H9 (cell line): ENCODE results near the gene TFG. TPM values are rescaled to one million over a fixed set of nuclear protein-coding genes. Genes with fewer than 3 reads are reported as not detected.

ENCODE experiments used
- DNase-seq: peaks from one replicate; pipeline ENCODE4 v3.0.0-alpha.2; 2017
- H2AFZ ChIP-seq: one replicate; pipeline ENCODE4 v1.6.1; 2013; ENCODE audit warnings: mild to moderate bottlenecking, low read length, control low read depth, moderate library complexity
- H2AK5ac ChIP-seq: 2 replicates; pipeline ENCODE4 v1.6.1; 2013; ENCODE audit warnings: low read length, control low read depth, mixed read lengths; ENCODE audit not compliant: insufficient read length
- H2BK120ac ChIP-seq: one replicate; pipeline ENCODE4 v1.6.1; 2013; ENCODE audit warnings: low read depth, mild to moderate bottlenecking, low read length, control low read depth, inconsistent platforms; ENCODE audit not compliant: poor library complexity, severe bottlenecking
- H2BK12ac ChIP-seq: 2 replicates; pipeline ENCODE4 v1.6.1; 2013; ENCODE audit warnings: low read length, control low read depth, mixed read lengths, low read depth; ENCODE audit not compliant: insufficient read length
- H2BK15ac ChIP-seq: 2 replicates; pipeline ENCODE4 v1.6.1; 2013; ENCODE audit warnings: low read depth, low read length, control low read depth
- H2BK20ac ChIP-seq: one replicate; pipeline ENCODE4 v1.6.1; 2013; ENCODE audit warnings: low read depth, mild to moderate bottlenecking, low read length, control low read depth, inconsistent platforms; ENCODE audit not compliant: poor library complexity, severe bottlenecking
- H2BK5ac ChIP-seq: 2 replicates; pipeline ENCODE4 v1.6.1; 2013; ENCODE audit warnings: low read length, control low read depth, mixed read lengths; ENCODE audit not compliant: insufficient read length
- H3K14ac ChIP-seq: 2 replicates; pipeline ENCODE4 v1.6.1; 2013; ENCODE audit warnings: low read length, control low read depth; ENCODE audit not compliant: insufficient read depth
- H3K18ac ChIP-seq: 2 replicates; pipeline ENCODE4 v1.6.1; 2013; ENCODE audit warnings: low read depth, mild to moderate bottlenecking, mixed read lengths, low read length, control low read depth; ENCODE audit not compliant: insufficient read length
- H3K23ac ChIP-seq: 2 replicates; pipeline ENCODE4 v1.6.1; 2013; ENCODE audit warnings: low read length, control low read depth, mixed read lengths, low read depth; ENCODE audit not compliant: insufficient read length
- H3K23me2 ChIP-seq: 2 replicates; pipeline ENCODE4 v1.6.1; 2013; ENCODE audit warnings: low read depth, mild to moderate bottlenecking, mixed read lengths, low read length, control low read depth; ENCODE audit not compliant: insufficient read length, poor library complexity, severe bottlenecking
- H3K27ac ChIP-seq: 2 replicates; pipeline ENCODE4 v1.5.1; 2013; ENCODE audit warnings: low read length, control low read depth, mixed read lengths, low read depth; ENCODE audit not compliant: insufficient read length
- H3K27me3 ChIP-seq: 2 replicates; pipeline ENCODE4 v1.6.1; 2013; ENCODE audit warnings: low read length, control low read depth, inconsistent platforms; ENCODE audit not compliant: insufficient read depth
- H3K4ac ChIP-seq: 2 replicates; pipeline ENCODE4 v1.6.1; 2013; ENCODE audit warnings: low read depth, mild to moderate bottlenecking, control low read depth, inconsistent platforms, low read length, moderate library complexity
- H3K4me1 ChIP-seq: 2 replicates; pipeline ENCODE4 v1.6.1; 2013; ENCODE audit warnings: low read length, control low read depth, inconsistent platforms; ENCODE audit not compliant: insufficient read depth
- H3K4me2 ChIP-seq: 2 replicates; pipeline ENCODE4 v1.6.1; 2013; ENCODE audit warnings: low read length, control low read depth, mixed read lengths; ENCODE audit not compliant: insufficient read length, insufficient read depth
- H3K56ac ChIP-seq: 2 replicates; pipeline ENCODE4 v1.6.1; 2013; ENCODE audit warnings: low read depth, mild to moderate bottlenecking, mixed read lengths, low read length, control low read depth; ENCODE audit not compliant: insufficient read length
- H3K79me1 ChIP-seq: 2 replicates; pipeline ENCODE4 v1.6.1; 2013; ENCODE audit warnings: low read depth, mild to moderate bottlenecking, moderate library complexity, low read length, control low read depth, inconsistent platforms; ENCODE audit not compliant: insufficient read depth, poor library complexity, severe bottlenecking
- H3K79me2 ChIP-seq: 2 replicates; pipeline ENCODE4 v1.6.1; 2013; ENCODE audit warnings: low read length, control low read depth, inconsistent platforms; ENCODE audit not compliant: insufficient read depth
- H3K9ac ChIP-seq: 2 replicates; pipeline ENCODE4 v1.6.1; 2013; ENCODE audit warnings: low read length, control low read depth, mixed read lengths; ENCODE audit not compliant: insufficient read length; ENCODE audit errors: extremely low read depth
- H3K9me3 ChIP-seq: one replicate; pipeline ENCODE4 v1.6.1; 2013; ENCODE audit warnings: low read depth, low read length, inconsistent platforms; ENCODE audit not compliant: control insufficient read depth
- H3T11ph ChIP-seq: one replicate; pipeline ENCODE4 v1.6.1; 2013; ENCODE audit warnings: mild to moderate bottlenecking, low read length, control low read depth, inconsistent platforms
- H4K20me1 ChIP-seq: one replicate; pipeline ENCODE4 v1.6.1; 2013; ENCODE audit not compliant: control insufficient read depth, insufficient read length, insufficient read depth
- H4K5ac ChIP-seq: 2 replicates; pipeline ENCODE4 v1.6.1; 2013; ENCODE audit warnings: low read depth, mild to moderate bottlenecking, mixed read lengths, low read length, control low read depth; ENCODE audit not compliant: insufficient read length
- H4K8ac ChIP-seq: replicated peaks from 2 replicates; pipeline ENCODE4 v1.6.1; 2013; ENCODE audit warnings: low read length, control low read depth, mixed read lengths, low read depth; ENCODE audit not compliant: insufficient read length
- H4K91ac ChIP-seq: 2 replicates; pipeline ENCODE4 v1.6.1; 2013; ENCODE audit warnings: low read depth, mild to moderate bottlenecking, moderate library complexity, mixed read lengths, low read length, control low read depth; ENCODE audit not compliant: insufficient read length
- H3K27ac Mint-ChIP-seq, 3 experiments: 2 replicates in 2 of 3; 3 replicates in 1 of 3; pipeline ENCODE4 v1.8.0; 2020 to 2021; ENCODE audit warnings: mixed read lengths in 3 of 3, mild to moderate bottlenecking in 1 of 3, moderate library complexity in 1 of 3
- H3K27me3 Mint-ChIP-seq: 2 replicates; pipeline ENCODE4 v1.8.0; 2021; ENCODE audit warnings: low read depth, mild to moderate bottlenecking, moderate library complexity, mixed read lengths
- H3K36me3 Mint-ChIP-seq, 3 experiments: 2 replicates in 2 of 3; 3 replicates in 1 of 3; pipeline ENCODE4 v1.8.0; 2020 to 2021; ENCODE audit warnings: low read depth in 3 of 3, mixed read lengths in 3 of 3; ENCODE audit not compliant: insufficient read depth in 1 of 3
- H3K4me1 Mint-ChIP-seq, 2 experiments: 2 replicates each; pipeline ENCODE4 v1.8.0; 2020; ENCODE audit warnings: mixed read lengths in 2 of 2
- H3K4me3 Mint-ChIP-seq, 2 experiments: 2 replicates in 1 of 2; 3 replicates in 1 of 2; pipeline ENCODE4 v1.8.0; 2020 to 2021; ENCODE audit warnings: mild to moderate bottlenecking in 2 of 2, mixed read lengths in 2 of 2, moderate library complexity in 1 of 2
- H3K9me3 Mint-ChIP-seq, 2 experiments: 2 replicates in 1 of 2; 3 replicates in 1 of 2; pipeline ENCODE4 v1.8.0; 2020; ENCODE audit warnings: mild to moderate bottlenecking in 2 of 2, mixed read lengths in 2 of 2, moderate library complexity in 1 of 2
- CTCF ChIP-seq: fragments of 200-600 bp; sonication (generic); conservative IDR thresholded peaks from 3 replicates; pipeline ENCODE4 v1.8.0; 2021; ENCODE audit warnings: antibody characterized with exemption, mild to moderate bottlenecking
- total RNA-seq: library from RNA; stranded (reverse); gene quantifications from 2 replicates; pipeline ENCODE4 v1.2.1, GENCODE V29; 2021

Gene TFG
- total RNA-seq, 1 experiment from 2014 or later, result 80.7 TPM

- Histone ChIP-seq H3K27me3 (no peaks in the 10 kb centered on the region), H2BK5ac (no peak overlapping the region), H3K79me1 (no peaks in the 10 kb centered on the region), H3K79me2 (no peaks in the 10 kb centered on the region), H3T11ph (no peak overlapping the region), H2BK12ac (no peak overlapping the region), H2AK5ac (no peak overlapping the region), H3K18ac (no peak overlapping the region), H3K14ac (no peak overlapping the region), H3K27ac (no peak overlapping the region), H4K91ac (no peak overlapping the region), H2AFZ (no peak overlapping the region), H2BK15ac (no peak overlapping the region), H4K5ac (no peak overlapping the region), H3K9ac (no peak overlapping the region), H2BK20ac (no peak overlapping the region), H3K4ac (no peak overlapping the region), H4K8ac (no peak overlapping the region), H3K23ac (no peak overlapping the region), H3K4me1 (no peaks in the 10 kb centered on the region), H2BK120ac (no peak overlapping the region), H3K23me2 (no peaks in the 10 kb centered on the region), H4K20me1 (no peaks in the 10 kb centered on the region), H3K9me3 (no peaks in the 10 kb centered on the region), H3K4me2 (no peak overlapping the region), H3K56ac (no peak overlapping the region)
- no peak for TF ChIP-seq CTCF
- no peak overlapping the region for H3K4me3 Mint-ChIP-seq
- H3K4me1 Mint-ChIP-seq, result peaks cover 23 to 29% of the 10 kb centered on the region in 2 experiments
- no peaks in the 10 kb centered on the region for H3K27me3 Mint-ChIP-seq
- H3K27ac Mint-ChIP-seq, result peak overlapping the region in 1 of 3 experiments; percentile 26; a peak in 1 of 7 replicates
- H3K9me3 Mint-ChIP-seq, result no peaks in the 10 kb centered on the region
- no peaks in the 10 kb centered on the region; a peak in 1 of 7 replicates for H3K36me3 Mint-ChIP-seq
- DNase-seq, result no peak
Observed at GRCh38 chr3:100759950-100760349, 50.7 kb downstream of the TFG start.
